Measurements from ENCODE around the gene ACYP2.
A peak's percentile ranks its signal among the peaks of the same experiment; 100 is the strongest.

ACYP2 gene

GRCh38 chr2:54329482-54330161 is 214.2 kb downstream of the ACYP2 start:
- no peak for DNase-seq (ENCODE audit: low spot score)

GRCh38 chr2:54330162-54330925 is 214.9 kb downstream of the ACYP2 start:
- peak; percentile 97 for DNase-seq (ENCODE audit: low spot score)

GRCh38 chr2:54330926-54331835 is 215.8 kb downstream of the ACYP2 start:
- DNase-seq (ENCODE audit: low spot score), result no peak

DNA sequence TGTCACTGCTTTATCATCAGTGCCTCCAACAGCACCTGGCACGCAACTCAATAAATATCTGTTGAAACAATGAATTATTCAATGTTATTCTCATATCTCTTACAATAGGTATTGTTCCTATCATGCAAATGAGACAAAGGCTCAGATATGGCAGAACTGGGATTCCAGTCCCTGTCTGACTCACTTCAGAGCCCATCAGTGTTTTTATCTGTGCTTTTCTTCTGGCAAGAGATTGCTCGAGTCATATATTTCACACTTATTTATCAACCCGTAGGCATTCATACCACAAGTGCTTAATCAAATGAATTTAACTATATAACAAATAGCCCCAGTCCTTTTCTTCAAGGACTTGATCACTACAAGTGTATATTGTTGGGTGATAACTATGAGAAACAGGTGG is 217.0 kb downstream of the ACYP2 start:
- no peak for DNase-seq (ENCODE audit: low spot score)

DNA sequence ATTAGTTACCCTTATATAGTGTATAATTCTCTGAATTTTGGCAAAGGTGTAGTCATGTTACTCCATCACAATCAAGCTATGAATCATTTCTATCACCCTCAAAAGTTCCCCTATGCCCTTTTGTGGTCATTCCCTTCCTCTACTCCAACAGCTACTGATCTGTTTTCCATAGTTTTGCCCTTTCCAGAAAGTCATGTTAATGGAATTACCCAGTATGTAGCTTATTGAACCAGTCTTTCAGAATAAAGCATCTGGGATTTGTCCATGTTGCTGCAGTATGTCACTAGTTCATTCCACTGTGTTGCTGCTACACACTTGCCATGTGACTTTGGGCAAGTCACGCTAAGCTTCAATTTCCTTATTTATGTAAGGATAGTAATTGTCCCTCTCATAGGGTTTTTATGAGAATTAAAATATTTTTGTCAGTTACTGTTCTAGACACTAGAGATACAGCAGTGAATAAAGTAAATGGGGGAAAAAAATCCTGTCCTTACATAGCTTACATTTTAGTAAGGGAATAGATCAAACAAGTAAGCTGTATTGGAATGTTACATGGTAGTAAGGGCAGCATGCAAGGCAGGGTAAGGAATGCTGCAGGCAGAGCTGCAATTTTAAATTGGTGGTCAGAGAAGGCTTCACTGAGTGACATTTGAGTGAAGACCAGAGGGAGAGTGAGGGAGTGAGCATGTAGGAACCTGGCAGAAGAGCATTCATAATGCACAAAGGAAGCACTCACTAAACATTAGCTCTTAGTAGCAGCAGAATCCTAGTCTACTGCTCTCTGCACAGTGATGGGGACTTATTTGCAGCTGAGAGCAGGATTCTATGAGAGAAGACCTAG is 220.9 kb downstream of the ACYP2 start:
- DNase-seq (ENCODE audit: low spot score), result no peak

DNA sequence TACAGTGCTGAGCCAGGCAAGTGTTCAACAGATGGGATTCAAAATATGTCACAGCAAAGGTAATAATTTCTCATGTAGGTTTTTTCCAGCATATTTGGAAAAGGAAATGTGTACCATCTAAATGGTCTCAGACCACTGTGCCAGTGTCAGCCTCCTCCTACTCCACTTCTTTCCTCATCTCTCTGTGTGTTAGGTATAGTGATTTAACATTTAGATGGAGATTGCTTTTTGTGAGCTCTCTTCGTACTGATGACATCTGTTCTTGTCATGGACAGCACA is 221.5 kb downstream of the ACYP2 start:
- DNase-seq (ENCODE audit: low spot score), result no peak

GRCh38 chr2:54341656-54342055 is 226.2 kb downstream of the ACYP2 start:
- peak; percentile 20 for DNase-seq (ENCODE audit: low spot score)

GRCh38 chr2:54342603-54343002 is 227.2 kb downstream of the ACYP2 start:
- DNase-seq (ENCODE audit: low spot score), result no peak

- DNase-seq (ENCODE audit: low spot score), result no peak
Observed at GRCh38 chr2:54347622-54348021, 232.2 kb downstream of the ACYP2 start.

DNA sequence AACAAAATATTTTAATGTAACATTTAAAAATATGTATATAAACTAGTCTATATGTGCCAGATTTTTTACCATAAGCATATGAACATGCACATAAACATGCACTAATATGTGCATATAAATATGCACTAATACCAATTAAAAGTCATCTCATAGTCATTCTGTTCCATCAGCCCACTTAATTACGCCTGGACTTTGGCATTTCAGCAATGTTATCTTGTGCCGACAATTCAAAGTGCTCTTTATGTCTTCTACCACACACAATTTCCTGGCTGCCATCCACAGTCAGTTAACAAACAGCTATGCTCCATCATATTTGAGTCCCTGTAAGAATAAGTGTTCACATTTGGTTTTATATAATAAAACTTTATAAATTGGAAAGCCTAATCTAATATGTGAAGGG is 233.2 kb downstream of the ACYP2 start:
- DNase-seq (ENCODE audit: low spot score), result no peak

GRCh38 chr2:54350426-54350825 is 235.0 kb downstream of the ACYP2 start:
- no peak for DNase-seq (ENCODE audit: low spot score)

DNA sequence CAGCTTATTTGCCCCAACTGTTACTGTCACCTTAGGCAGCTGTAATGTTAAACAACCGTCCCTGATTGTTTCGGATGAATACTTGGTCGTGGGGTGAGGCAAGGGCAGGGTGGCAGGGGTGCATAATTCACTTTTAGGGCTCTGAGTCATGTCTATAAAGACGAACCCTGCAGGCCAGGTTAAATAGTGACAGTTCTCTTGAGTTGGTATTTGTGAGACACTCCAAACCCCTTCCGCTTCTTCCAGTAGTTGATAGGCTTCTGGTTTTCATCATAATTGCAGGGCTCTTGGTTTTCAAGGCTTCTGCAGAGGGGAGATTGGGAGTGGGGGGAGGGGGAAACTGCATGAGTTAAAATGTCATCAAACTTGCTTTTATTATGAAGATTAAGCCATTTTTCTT is 237.8 kb downstream of the ACYP2 start:
- no peak for DNase-seq (ENCODE audit: low spot score)

Measured in putamen (tissue), 1 donor.